Measurements from ENCODE around the gene SPATA2L.

The SPATA2L gene

DNA sequence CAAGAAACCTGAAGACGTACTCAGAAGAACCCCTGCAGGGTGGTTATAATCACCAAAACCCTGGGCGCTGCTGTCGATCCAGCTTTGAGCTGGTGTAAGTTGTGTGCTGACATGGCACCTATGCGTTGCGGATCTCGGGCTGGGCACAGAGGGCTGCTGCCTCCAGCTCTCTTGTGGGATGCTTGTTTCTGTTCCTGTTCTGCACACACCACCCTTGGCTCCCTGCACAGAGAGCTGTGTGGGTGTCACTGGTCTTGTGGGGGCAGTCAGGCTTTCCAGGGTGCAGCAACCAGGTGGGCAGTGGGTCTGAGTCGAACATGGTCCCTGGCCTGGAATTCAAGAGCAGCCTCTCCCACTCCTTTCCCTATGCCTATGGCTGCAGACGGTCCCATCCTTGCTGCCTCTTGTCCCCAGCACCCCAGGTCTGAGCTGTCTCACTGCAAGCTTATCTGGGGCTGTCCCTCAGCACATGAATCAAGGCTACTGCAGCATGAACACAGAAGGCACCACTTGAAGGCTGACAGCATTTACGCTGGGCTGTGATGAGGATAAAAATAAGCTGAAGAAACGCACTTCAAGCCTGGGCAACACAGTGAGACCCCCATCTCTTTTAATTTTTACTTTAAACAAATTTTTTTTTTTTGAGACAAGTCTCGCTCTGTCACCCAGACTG is 40.0 kb upstream of the SPATA2L start:
- TF ChIP-seq, protein P1, sequence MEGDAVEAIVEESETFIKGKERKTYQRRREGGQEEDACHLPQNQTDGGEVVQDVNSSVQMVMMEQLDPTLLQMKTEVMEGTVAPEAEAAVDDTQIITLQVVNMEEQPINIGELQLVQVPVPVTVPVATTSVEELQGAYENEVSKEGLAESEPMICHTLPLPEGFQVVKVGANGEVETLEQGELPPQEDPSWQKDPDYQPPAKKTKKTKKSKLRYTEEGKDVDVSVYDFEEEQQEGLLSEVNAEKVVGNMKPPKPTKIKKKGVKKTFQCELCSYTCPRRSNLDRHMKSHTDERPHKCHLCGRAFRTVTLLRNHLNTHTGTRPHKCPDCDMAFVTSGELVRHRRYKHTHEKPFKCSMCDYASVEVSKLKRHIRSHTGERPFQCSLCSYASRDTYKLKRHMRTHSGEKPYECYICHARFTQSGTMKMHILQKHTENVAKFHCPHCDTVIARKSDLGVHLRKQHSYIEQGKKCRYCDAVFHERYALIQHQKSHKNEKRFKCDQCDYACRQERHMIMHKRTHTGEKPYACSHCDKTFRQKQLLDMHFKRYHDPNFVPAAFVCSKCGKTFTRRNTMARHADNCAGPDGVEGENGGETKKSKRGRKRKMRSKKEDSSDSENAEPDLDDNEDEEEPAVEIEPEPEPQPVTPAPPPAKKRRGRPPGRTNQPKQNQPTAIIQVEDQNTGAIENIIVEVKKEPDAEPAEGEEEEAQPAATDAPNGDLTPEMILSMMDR (conservative IDR thresholded peaks at IDR 0.05): no peak
- TF ChIP-seq ZFX (IDR thresholded peaks at IDR 0.05): no peak
- no peak overlapping the region for H3K27ac ChIP-seq

GRCh38 chr16:89739383-89739782 is 37.9 kb upstream of the SPATA2L start:
- no peak overlapping the region for H3K27ac ChIP-seq
- no peak for TF ChIP-seq ZFX (IDR thresholded peaks at IDR 0.05)
- TF ChIP-seq, protein P1 (conservative IDR thresholded peaks at IDR 0.05): no peak

GRCh38 chr16:89738538-89739317 is 37.2 kb upstream of the SPATA2L start:
- no peak overlapping the region for H3K27ac ChIP-seq
- TF ChIP-seq ZFX (IDR thresholded peaks at IDR 0.05): no peak
- TF ChIP-seq, protein P1 (conservative IDR thresholded peaks at IDR 0.05): no peak

DNA sequence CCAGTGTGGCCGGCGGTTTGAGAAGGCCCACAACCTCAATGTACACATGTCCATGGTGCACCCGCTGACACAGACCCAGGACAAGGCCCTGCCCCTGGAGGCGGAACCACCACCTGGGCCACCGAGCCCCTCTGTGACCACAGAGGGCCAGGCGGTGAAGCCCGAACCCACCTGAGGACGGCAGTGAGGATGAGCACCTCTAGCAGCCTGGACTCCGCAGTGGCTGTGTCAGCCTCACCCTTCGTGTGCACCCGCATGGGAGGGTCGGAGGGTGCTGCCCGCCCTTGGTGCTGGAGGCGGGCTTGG is 36.5 kb upstream of the SPATA2L start:
- no peak overlapping the region for H3K27ac ChIP-seq
- TF ChIP-seq ZFX (IDR thresholded peaks at IDR 0.05): no peak
- TF ChIP-seq, protein P1 (conservative IDR thresholded peaks at IDR 0.05): no peak

DNA sequence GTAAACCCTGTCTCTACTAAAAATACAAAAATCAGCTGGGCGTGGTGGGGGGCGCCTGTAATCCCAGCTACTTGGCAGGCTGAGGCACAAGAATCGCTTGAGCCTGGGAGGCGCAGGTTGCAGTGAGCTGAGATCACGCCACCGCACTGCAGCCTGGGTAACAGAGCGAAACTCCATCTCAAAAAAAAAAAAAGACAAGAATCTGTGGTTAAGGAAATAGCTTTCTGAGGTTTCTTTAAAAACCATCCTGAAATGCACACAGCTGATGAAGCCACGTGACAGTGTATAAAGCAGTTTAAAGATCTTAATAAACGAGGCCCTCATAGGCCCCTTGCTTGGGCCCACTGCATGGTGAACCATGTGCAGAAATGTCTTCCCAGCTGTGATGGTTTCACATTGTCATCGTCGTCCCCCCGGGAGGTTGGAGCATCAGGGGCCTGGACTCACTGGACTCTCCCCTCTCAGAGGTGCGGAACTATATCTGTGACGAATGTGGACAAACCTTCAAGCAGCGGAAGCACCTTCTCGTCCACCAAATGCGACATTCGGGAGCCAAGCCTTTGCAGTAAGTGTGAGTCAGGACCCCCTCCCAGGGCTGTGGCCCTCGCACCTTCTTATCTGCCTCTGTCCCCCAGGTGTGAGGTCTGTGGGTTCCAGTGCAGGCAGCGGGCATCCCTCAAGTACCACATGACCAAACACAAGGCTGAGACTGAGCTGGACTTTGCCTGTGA is 36.0 kb upstream of the SPATA2L start:
- TF ChIP-seq, protein P1 (conservative IDR thresholded peaks at IDR 0.05): no peak
- H3K27ac ChIP-seq: no peak overlapping the region

DNA sequence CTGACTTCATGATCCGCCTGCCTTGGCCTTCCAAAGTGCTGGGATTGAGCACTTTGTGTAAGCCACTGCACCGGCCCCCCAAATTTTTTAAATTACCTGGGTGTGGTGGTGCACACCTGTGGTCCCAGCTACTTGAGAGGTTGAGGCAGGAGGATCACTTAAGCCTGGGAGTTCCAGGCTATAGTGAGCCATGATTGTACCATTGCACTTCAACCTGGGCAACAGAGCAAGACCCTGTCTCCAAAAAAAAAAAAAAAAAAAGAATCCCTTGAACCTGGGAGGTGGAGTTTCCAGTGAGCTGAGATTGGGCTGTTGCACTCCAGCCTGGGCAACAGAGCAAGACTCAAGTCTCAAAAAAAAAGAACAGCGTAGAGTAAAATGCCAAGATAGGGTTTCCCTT is 35.0 kb upstream of the SPATA2L start:
- TF ChIP-seq ZFX (IDR thresholded peaks at IDR 0.05): no peak
- no peak overlapping the region for H3K27ac ChIP-seq

GRCh38 chr16:89733792-89734191 is 32.3 kb upstream of the SPATA2L start:
- no peak overlapping the region for H3K27ac ChIP-seq

More at GRCh38 chr16:89733792-89734191, 32.3 kb upstream of the SPATA2L start:
- TF ChIP-seq, protein P1 (conservative IDR thresholded peaks at IDR 0.05): no peak
- TF ChIP-seq ZFX (IDR thresholded peaks at IDR 0.05): no peak

All from C4-2B (cell line).